Hepatic stellate cell (primary cell): ENCODE measurements around the gene NLE1.
"Not testable (repeated sequence)": the region's sequence is repeated elsewhere in the genome, so short reads cannot be mapped to it uniquely, and the experiment has no call there.

Source experiments
- DNase-seq: peaks from one replicate; pipeline ENCODE4 v3.0.0; 2011; ENCODE audit warnings: low spot score

The NLE1 gene

DNA sequence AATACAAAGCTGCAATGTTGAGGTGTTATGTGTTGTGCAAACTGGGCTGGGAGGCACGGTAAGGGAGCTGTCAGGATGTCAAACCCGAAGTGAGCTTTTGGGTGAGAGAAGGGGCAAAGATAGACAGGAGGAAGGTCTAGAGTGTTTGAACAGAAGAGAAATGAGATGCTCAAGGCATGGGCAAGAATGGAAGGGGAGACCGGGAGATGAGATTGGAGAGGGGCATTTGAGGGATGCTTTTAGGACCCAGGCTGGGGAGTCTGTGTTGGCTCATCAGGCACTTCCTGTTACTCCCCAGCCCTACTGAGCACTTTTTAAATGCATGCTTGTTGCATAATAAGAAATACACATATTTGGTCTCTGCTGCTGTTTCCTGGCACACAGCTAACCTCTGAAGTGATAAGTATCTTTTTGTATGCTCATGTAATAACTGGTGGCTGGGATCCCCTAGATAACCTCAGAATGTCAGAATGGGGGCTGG, 19.2 kb upstream of the NLE1 start:
- no peak for DNase-seq

GRCh38 chr17:35160354-35161201, 18.5 kb upstream of the NLE1 start:
- DNase-seq: no peak

- no peak for DNase-seq
Measured at GRCh38 chr17:35159940-35160339, 17.8 kb upstream of the NLE1 start.

GRCh38 chr17:35155246-35155645, 13.1 kb upstream of the NLE1 start:
- no peak for DNase-seq

DNA sequence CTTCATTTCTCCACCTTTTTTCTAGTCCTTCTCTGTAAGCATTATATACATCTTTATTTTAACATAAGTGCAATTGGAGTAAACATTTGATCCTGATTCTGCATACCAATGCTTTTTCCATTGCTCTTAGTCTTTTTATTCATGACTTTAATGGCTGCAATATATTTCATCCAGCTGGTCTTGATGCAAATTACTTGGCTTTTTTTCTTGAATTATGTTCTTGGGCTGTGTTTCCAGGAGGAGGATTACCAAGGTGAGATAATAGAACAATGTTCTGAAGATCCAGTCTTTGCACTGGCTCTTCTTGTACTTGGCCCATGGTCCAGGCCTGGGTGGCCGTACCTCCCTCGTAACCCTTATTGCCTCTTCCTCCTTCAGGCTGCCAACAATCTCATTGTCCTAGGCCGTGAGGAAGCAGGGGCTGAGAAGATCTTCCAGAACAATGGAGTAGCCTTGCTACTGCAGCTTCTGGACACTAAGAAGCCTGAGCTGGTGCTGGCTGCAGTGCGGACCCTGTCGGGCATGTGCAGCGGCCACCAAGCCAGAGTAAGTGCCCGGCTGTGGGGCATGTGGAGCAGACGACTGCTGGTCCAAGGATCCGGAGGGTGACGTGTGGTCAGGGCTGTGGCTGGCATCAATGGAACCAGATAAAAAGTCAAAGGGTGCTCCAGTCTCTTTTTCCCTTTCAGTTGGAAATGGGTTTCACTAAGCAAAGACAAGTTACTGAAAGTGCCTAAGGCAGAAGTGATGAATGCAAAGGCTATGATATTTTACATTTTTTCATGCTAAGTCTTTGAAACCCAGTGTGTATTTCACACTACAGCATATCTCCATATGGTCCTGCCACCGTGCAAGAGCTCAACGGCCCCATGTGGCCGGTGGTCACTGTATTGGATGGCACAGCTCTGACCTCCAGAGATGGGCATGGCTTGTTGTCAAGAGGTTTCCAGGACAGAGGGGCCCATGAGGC, 12.4 kb upstream of the NLE1 start:
- no peak for DNase-seq

DNA sequence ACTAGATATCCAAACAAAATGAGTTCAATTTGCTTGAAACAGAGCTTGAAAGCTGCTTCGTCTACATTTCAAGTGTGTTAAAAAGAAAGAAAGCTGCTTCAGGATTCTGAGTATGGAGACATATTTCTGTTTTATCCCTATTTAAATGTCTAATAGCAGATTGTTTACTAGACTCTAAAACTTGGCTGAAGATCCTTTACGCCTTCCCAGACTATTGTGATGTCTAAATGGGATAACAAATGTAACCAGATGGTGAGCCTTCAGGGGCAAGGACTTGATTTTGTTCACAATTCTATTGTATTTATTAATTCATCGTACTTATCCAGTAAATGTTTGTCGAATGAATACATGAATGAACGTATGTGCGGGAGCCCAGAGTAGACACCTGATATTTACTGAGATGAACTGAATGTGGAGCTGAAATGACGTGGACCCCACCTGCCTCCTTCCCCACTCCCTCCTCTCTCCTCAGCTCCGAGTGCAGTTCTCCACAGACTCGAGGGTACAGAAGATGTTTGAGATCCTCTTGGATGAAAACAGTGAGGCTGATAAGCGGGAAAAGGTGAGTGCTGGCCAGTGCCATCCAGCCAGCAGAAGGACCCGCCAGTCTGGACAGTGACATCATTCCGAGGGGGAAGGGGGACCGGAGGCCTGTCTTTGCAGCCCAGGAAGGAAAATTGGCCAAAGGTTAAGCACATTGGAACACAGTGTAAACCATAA, 10.5 kb upstream of the NLE1 start:
- no peak for DNase-seq

DNA sequence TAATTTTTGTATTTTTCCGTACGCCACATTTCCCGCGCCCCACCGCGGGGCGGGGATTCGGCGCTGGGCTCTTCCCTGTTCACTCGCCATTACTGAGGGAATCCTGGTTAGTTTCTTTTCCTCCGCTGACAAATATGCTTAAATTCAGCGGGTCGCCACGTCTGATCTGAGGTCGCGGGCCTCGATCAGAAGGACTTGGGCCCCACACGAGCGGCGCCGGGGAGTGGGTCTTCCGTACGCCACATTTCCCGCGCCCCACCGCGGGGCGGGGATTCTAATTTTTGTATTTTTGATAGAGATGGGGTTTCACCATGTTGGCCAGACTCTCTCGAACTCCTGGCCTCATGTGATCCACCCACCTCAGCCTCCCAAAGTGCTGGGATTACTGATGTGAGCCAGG, 9.0 kb upstream of the NLE1 start:
- not testable (repeated sequence) for DNase-seq

DNA sequence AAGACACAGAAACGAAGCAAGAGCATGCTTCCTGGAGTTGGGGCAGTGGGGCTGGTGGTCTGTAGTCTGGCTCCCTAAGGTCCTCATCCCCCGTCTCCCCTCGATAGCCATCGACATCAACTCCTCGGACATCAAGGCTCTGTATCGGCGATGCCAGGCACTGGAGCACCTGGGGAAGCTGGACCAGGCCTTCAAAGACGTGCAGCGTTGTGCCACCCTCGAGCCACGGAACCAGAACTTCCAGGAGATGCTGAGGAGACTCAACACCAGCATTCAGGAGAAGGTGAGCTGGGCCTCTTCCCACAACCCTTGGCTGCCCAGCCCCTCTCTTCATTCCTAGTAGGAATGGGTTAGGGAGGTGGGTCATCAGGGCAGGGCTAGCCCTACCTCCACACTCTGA, 7.8 kb upstream of the NLE1 start:
- DNase-seq: no peak

GRCh38 chr17:35148144-35148543, 6.0 kb upstream of the NLE1 start:
- DNase-seq: no peak

GRCh38 chr17:35147375-35147905, 5.3 kb upstream of the NLE1 start, which contains the start of gene UNC45B:
Gene UNC45B, plus strand, starts transcription at chr17:35147817. Its CDS starts 447 bp downstream, at chr17:35148264.
- no peak for DNase-seq

- DNase-seq: no peak
Measured at GRCh38 chr17:35146214-35146833, 4.2 kb upstream of the NLE1 start.

- DNase-seq: no peak
Measured at GRCh38 chr17:35144840-35145239, 2.7 kb upstream of the NLE1 start.

DNA sequence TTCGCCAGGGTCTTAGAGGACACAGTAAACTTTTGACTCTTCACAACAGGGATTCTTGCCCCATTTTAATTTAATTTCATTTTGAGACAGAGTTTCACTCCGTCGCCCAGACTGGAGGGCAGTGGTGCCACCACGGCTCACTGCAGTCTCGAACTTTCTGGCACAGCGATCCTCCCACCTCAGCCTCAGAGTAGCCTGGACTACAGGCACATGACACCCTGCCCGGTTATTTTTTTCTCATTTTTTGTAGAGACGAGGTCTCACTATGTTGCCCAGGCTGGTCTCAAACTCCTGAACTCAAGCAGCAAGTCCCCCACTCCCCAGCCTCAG, 329 bp upstream of the NLE1 start:
- DNase-seq: no peak

DNA sequence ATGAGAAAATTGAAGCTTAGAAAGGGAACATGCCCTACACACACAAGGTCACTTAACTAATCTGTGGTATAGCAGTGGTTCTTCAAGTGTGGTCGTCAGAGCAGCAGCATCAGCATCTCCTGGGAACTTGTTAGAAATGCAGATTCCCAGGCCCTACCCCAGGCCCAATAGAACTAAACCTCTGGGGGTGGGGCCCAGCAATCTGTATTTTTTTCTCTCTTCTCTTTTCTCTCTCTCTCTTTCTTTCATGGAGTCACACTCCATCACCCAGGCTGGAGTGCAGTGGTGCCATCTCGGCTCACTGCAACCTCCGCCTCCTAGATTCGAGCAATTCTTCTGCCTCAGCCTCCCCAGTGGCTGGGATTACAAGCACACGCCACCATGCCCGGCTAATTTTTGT, 3.9 kb downstream of the NLE1 start:
- DNase-seq: no peak

- no peak for DNase-seq
Measured at GRCh38 chr17:35135322-35135721, 6.8 kb downstream of the NLE1 start.

GRCh38 chr17:35132816-35133550, 9.1 kb downstream of the NLE1 start:
- DNase-seq: no peak

GRCh38 chr17:35132099-35132498, 10.0 kb downstream of the NLE1 start:
- DNase-seq: no peak

DNA sequence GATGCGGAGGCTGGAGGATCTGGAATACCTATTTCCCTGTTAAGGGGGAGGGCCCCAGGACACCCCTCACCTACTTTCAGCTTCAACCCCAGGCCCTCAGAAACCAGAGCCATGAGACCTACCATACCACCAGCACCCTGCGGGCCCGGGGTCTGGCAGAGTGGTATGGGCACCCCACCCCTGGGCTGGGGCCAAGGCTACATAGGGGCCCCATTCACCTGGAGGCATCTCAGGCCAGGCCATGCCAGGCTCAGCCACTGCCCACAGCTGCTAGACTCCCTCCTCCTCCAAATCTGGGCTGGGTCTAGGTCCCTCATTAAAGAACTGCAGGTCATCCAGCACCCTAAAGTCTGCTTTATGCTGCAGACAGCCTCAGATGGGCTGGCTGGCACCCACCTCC, 11.7 kb downstream of the NLE1 start:
- DNase-seq: no peak

DNA sequence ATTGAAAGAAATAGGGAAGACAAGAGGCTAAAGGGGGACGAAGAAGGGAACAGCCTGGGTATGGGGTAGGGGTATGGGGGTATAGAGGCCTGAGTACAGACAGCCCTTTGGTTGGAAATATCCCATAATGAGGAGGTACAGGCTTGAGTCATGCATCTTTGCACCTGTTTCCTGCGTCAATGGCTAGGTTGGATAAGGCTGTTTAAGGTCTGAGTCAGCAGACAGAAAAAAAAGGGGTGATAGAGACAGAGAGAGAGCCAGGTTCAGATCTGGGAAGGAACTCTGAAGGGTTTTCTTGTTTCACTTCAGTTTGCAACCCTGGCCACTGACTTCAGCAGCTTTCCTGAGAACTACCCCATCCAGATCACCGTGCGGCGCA, 12.1 kb downstream of the NLE1 start:
- DNase-seq: no peak

GRCh38 chr17:35129154-35129972, 12.7 kb downstream of the NLE1 start:
- no peak for DNase-seq
